MM.1S (cell line): ENCODE results near the gene IGFBP2.

Experiments
- CTCF ChIP-seq: fragments of 300-600 bp; sonication (generic); IDR thresholded peaks from 2 replicates; pipeline ENCODE4 v1.5.1; 2016; ENCODE audit warnings: antibody characterized with exemption, low read length, mixed read lengths
- EZH2 ChIP-seq: fragments of 300-600 bp; sonication (generic); optimal IDR thresholded peaks from 2 replicates; pipeline ENCODE3; 2017; ENCODE audit warnings: low read depth, mild to moderate bottlenecking, antibody characterized with exemption, low read length, mixed read lengths
- EZH2phosphoT487 ChIP-seq: fragments of 300-600 bp; sonication (generic); IDR thresholded peaks from 2 replicates; pipeline ENCODE4 v1.6.1; 2018; ENCODE audit warnings: antibody characterized with exemption, low read length

- TF ChIP-seq CTCF (no peak), EZH2 (no peak), EZH2phosphoT487 (no peak)
These were observed 39.2 kb downstream of the IGFBP2 start for GRCh38 chr2:216672466-216672865.
